Spinal cord (tissue), 10 donors: ENCODE measurements around the gene DAPL1. TPM values are rescaled to one million over a fixed set of nuclear protein-coding genes. Genes with fewer than 3 reads are reported as not detected.

ENCODE experiments used
- DNase-seq, 6 donors: peaks; one replicate each; pipeline versions ENCODE4 v3.0.0 to v3.0.0-alpha.2; 2013 to 2015; ENCODE audit warnings: low spot score in 6 of 6, low read depth in 4 of 6
- H3K27ac ChIP-seq: one replicate; pipeline ENCODE4 v1.5.1; 2013; ENCODE audit warnings: low read depth, low read length, control low read depth
- H3K27me3 ChIP-seq: one replicate; pipeline ENCODE4 v1.6.1; 2013; ENCODE audit warnings: low read length; ENCODE audit not compliant: control insufficient read depth, insufficient read depth
- H3K36me3 ChIP-seq: one replicate; pipeline ENCODE4 v1.6.1; 2013; ENCODE audit warnings: low read length; ENCODE audit not compliant: control insufficient read depth, insufficient read depth
- H3K4me1 ChIP-seq: one replicate; pipeline ENCODE4 v1.6.1; 2013; ENCODE audit warnings: low read length; ENCODE audit not compliant: control insufficient read depth, insufficient read depth
- H3K4me3 ChIP-seq: one replicate; pipeline ENCODE4 v1.5.1; 2013; ENCODE audit warnings: low read depth, low read length, control low read depth
- H3K9me3 ChIP-seq: one replicate; pipeline ENCODE4 v1.6.1; 2013; ENCODE audit warnings: low read length; ENCODE audit not compliant: control insufficient read depth, insufficient read depth
- WGBS: methylation state at CpG from one replicate; pipeline ENCODE4 v1.1.5; 2013; ENCODE audit warnings: missing lambda C conversion rate; ENCODE audit not compliant: insufficient coverage; 5-methylcytosine and 5-hydroxymethylcytosine counted together
- long read RNA-seq, 4 donors: transcript quantifications; one replicate each; lab custom pipeline, GENCODE V29; 2026
- polyA plus RNA-seq, 2 donors: library from polyadenylated mRNA; unstranded; fragments of 120-200 nt; gene quantifications; one replicate each; pipeline ENCODE4 v1.2.1, GENCODE V29; 2013; ENCODE audit not compliant: insufficient read length in 2 of 2
- total RNA-seq, 2 donors: library from RNA; depleted of rRNA in 1 of 2; stranded (reverse); fragments of 120-200 nt in 1 of 2; fragments of >200 nt in 1 of 2; gene quantifications; one replicate each; pipeline versions ENCODE4 v1.2.3 to v1.2.4, GENCODE V29; 2013 to 2014
- donor health status: healthy.

The DAPL1 gene, protein sequence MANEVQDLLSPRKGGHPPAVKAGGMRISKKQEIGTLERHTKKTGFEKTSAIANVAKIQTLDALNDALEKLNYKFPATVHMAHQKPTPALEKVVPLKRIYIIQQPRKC
- total RNA-seq (1 to 10 TPM in 1 of 2 donors, under 1 TPM in 1; 0.89 to 1.8 TPM), polyA plus RNA-seq (1 to 10 TPM in 1 of 2 donors, not detected in 1; 1.1 TPM)
- long read RNA-seq, donor 1, result 0 reads
- long read RNA-seq, donor 2, result 0 reads
- long read RNA-seq, donor 3, result 0 reads
- long read RNA-seq, donor 4, result 0 reads

DNA sequence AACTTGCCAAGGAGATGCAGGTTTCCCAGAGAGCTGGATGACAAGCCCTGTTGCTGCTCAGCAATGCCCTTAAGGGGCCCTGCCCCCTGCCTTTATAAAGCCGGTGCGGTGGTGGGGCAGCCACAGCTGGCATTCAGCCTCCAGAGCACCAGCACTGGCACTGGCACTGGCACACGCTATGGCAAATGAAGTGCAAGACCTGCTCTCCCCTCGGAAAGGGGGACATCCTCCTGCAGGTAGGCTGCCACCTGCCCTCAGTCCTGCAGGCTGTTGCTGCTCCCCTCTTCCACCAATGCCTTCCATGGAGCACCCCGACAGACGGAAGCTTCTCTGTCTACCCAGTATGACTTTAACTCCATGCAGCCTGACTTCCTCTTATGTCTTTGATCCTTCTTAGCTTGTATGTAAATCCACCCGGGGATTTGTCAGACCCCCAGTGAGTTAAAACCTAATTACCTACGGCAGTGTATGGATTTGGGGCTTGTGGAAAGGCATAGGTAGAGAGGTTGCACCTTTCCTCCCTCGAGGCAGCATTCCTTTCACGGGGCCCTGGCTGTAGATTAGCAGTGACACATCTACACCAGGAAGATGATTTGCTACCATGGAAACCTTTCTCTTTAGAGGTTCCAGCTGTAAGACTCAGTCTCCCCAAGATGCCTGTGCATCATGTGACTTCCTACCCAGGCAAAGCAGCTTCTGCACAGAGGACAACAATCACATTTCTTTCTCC, at the start of gene DAPL1:
Gene DAPL1, plus strand, starts transcription at position 123 of the 730 bp plus-strand sequence. Its CDS starts 56 bp downstream, at position 179.
- Histone ChIP-seq H3K4me3 (no peak within 1 kb of the TSS), H3K27me3 (no peaks in the 10 kb centered on the region), H3K27ac (no peak within 1 kb of the TSS), H3K36me3 (no peaks in the 10 kb centered on the region), H3K4me1 (peaks cover 4% of the 10 kb centered on the region), H3K9me3 (no peaks in the 10 kb centered on the region)
- WGBS, result 10% methylated on average over 7 of the region's 10 CpGs
- peak in 5 of 6 donors; percentile 13 to 71 (median 36) for DNase-seq

DNA sequence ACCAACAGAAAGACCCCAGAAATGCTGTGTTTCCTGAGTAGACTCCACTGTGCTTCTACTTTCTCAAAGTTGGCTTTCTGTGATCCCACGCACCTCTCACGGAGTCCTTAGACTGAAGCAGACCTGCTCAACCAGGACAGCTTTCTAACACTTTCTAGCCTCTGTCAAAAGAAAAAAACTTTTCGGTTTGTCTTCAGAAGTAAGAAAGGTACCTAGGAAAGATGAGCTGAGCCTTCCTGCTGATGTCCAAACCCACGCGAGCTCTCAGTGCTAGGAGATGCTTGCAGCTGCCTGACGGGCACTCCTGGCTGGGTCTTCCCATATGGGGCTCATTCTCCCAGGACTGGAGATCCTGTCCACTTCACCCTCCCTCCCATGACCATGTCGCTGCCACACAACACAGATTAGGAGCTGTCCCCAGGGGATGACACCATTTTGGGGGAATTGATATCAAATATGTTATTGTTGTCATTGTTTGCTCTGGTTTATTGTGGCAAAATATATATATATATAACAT, 49.2 kb upstream of the DAPL1 start:
- 32% methylated on average over 3 of the region's 7 CpGs for WGBS
- Histone ChIP-seq H3K36me3 (no peaks in the 10 kb centered on the region), H3K9me3 (no peaks in the 10 kb centered on the region), H3K4me1 (peaks cover 30% of the 10 kb centered on the region), H3K4me3 (no peak overlapping the region), H3K27ac (peak overlapping the region; percentile 61), H3K27me3 (no peaks in the 10 kb centered on the region)
- DNase-seq, result no peak

DNA sequence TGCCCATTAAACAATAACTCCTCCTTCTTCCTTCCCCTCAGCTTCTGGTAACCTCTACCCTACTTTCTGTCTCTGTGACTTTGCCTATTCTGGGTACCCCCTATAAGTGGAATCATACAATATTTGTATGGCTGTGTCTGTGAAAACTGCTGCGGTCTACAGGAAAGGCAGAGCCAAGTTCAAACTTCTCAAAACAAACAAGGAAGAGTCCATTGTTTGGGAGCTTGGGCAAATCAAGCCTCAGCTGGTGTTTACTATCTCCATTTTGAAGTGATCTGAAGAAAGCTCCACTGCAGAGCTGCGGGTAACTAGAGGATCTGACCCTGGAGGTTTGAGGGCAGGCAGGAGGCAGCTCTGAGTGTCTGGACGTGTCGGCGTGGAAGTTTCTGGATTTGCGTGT, 48.6 kb upstream of the DAPL1 start:
- 70% methylated on average over 1 of the region's 6 CpGs for whole genome bisulfite sequencing
- Histone ChIP-seq H3K36me3 (no peaks in the 10 kb centered on the region), H3K27me3 (no peaks in the 10 kb centered on the region), H3K4me1 (peaks cover 30% of the 10 kb centered on the region), H3K4me3 (no peak overlapping the region), H3K27ac (no peak overlapping the region), H3K9me3 (no peaks in the 10 kb centered on the region)
- no peak for DNase-seq

DNA sequence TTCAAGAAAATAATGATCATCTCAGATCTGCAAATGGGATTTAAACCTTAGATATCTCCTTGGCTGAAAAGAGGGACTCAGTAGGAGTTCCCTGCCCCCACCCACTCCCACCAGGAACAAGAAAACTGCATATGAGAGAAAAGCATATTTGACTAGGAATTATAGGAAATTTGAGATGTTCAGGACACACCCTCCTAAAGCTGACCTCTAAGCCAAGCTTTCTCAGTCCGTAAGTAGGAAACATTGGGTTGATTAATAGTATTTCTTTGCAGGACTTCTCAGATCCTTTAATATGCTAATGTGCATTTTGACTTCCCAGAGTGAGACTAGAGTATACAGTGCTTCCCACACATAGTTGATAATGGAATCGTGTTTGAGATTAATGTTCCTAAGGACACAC, 47.8 kb upstream of the DAPL1 start:
- no peak overlapping the region for H3K27ac ChIP-seq
- WGBS, result 88% methylated on average over 1 of the region's 2 CpGs
- peaks cover 23% of the 10 kb centered on the region for H3K4me1 ChIP-seq
- no peak for DNase-seq
- no peak overlapping the region for H3K4me3 ChIP-seq
- no peaks in the 10 kb centered on the region for H3K36me3 ChIP-seq
- H3K9me3 ChIP-seq, result no peaks in the 10 kb centered on the region
- no peaks in the 10 kb centered on the region for H3K27me3 ChIP-seq

DNA sequence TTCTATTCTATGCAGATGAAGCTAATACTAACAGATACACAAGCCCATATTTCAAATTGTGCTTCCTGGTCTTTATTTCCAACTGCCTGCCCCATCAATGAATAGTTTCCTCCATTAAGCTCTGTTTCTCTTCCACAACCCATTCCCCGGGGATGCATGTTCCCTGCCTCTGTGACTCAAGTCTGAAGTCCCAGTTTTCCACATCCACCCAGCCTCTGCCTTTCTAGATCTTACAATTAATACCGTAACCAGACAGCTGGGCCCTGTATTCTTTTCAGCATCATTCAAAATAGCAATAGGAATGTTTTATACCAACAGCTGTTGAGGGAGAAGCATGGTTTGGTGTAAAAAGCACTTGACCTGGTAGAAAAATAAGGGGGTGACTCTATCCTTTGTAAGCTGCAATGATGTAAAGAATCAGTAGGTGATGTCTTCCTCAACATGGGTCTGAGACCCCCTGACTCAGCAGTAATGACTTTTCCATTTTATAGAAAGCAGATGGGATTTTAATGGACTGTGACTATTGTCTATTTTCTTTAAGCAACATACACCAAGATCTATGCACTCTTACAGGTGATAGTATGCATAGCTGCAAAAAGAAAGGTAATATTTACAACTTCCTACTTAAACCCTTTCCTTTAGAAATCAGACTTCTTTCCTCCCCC, 46.1 kb upstream of the DAPL1 start:
- Histone ChIP-seq H3K9me3 (no peaks in the 10 kb centered on the region), H3K27me3 (no peaks in the 10 kb centered on the region), H3K4me3 (no peak overlapping the region), H3K4me1 (peaks cover 20% of the 10 kb centered on the region), H3K27ac (no peak overlapping the region), H3K36me3 (no peaks in the 10 kb centered on the region)
- DNase-seq, result no peak
- WGBS, result 91% methylated on average over 1 of the region's 2 CpGs

DNA sequence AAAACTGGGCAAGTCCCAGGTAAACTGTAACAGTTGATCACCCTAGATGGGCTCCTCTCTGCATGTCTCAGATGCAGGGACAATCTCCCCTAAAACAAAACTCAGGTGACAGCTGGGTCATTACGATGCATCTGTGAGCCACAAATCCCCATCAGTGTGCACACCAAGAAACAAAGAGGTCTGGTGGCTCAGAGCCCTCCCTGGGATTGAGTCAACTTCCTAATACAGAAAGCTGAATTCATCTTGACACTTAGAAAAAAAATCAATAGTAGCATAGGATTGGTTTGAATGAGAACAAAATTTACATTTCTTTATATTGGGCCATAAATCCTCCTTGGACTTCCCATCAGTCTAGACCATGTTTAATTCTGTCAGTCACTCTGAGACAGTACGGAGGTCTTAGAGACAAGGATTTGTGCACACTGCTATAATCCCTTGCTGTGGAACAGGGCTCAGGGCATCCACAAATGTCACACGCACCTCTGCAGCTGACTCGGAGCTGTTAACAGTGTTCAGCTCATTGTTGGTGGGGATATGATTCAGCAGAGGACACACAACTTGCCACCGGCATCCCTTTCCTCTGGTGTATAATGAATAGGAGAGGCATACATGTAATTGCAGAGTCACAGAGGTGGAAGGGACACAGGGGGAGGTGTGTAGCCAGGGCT, 44.5 kb upstream of the DAPL1 start:
- Histone ChIP-seq H3K4me3 (no peak overlapping the region), H3K4me1 (peaks cover 18% of the 10 kb centered on the region), H3K36me3 (no peaks in the 10 kb centered on the region), H3K9me3 (no peaks in the 10 kb centered on the region), H3K27me3 (no peaks in the 10 kb centered on the region), H3K27ac (no peak overlapping the region)
- WGBS, result 50% methylated on average over 3 of the region's 5 CpGs
- peak in 1 of 6 donors; percentile 38 for DNase-seq

DNA sequence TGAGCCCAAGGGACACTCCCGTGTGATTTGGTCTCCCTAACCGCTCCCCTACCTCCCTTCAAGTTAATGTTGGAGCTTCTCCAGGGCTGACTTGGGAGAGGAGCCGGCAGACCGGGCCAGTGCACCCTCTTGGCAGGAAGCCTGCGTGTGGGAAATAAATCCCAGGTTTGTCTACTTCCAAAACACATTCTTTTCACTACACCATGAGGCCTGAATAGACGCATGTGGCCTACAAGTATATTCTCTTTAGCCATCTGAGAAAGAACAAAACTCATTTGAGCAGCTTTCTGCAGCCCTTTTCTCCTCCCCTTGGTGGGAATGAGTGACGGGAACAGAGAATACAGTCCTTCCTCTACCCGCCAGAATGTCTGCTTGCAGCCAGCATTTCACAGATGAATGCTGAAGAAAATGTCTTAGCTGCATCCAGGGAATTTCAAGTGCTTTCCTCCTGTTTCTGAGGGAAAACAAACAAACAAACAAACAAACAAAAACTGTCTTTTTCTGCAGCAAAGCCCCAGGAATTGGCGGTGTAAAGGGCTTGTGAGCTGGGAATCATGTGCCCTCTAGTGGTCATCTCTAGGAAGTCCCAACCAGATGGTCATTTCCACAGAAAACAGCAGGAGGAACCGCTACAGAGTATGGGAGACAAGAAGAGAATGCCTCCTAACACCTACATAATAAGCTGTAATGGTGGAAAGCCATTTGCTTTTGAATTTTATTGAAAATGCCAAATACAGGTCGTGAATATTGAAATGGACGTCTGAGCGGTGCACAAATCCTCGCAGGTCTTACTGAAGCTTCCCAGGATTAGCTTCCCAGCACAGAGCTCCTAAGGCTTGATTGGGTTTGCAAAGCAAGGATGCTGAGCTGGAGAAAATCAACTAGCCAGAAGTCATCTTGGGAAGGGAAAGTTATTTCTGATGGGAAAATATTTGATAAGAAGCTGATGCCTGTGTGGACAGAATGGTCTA, 41.2 kb upstream of the DAPL1 start:
- H3K27ac ChIP-seq, result peak overlapping the region; percentile 41
- peak overlapping the region; percentile 30 for H3K4me3 ChIP-seq
- peak; percentile 69 to 97 (median 81) for DNase-seq
- no peaks in the 10 kb centered on the region for H3K9me3 ChIP-seq
- H3K4me1 ChIP-seq, result peaks cover 17% of the 10 kb centered on the region
- no peaks in the 10 kb centered on the region for H3K36me3 ChIP-seq
- WGBS, result 27% methylated on average over 6 of the region's 14 CpGs
- H3K27me3 ChIP-seq, result no peaks in the 10 kb centered on the region

DNA sequence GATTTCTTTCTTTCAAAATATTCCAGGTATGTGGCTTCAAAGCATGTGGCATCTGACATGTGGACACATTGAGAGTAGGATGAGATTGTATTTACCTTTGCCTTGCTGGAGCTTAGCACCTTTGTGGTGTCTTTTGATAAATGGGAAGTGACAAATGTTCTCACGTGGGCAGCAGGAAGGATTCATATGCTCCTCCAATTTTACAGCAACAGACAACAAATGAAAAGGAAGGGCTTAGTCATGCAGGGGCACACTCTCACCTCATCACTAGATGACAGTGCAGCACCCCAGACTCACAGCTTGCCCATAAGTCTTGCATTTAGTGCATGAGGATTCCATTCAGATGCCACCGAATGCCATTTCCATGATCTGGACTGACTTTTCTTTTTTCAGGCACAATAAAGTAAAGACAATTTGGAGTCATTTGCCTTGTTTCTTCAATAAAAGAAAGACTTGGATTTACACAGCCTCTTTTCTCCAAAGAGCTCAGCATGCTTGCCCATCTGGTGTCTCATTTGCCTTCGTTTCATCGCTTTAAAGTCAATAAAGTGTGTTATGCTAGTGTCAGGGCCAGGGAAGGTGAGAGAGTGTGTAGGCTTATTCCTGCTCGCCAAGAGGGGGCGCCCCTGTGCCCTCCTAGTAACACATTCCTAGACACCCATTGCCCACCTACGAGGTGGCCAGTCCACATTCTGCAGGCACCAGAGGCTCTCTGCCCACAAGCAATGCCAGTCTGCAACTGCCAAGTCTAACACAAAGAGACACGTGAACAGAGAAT, 39.6 kb upstream of the DAPL1 start:
- Histone ChIP-seq H3K4me3 (no peak overlapping the region), H3K27me3 (no peaks in the 10 kb centered on the region), H3K36me3 (no peaks in the 10 kb centered on the region), H3K9me3 (no peaks in the 10 kb centered on the region), H3K27ac (no peak overlapping the region), H3K4me1 (peaks cover 17% of the 10 kb centered on the region)
- DNase-seq, result peak in 2 of 6 donors; percentile 51 to 55
- WGBS, result 17% methylated on average over 2 of the region's 8 CpGs
